Fibroblast of the aortic adventitia (primary cell): ENCODE results near the gene SERINC5. TPM values are rescaled to one million over a fixed set of nuclear protein-coding genes. Genes with fewer than 3 reads are reported as not detected.
A peak's percentile ranks its signal among the peaks of the same experiment; 100 is the strongest.

ENCODE experiments used
- DNase-seq: peaks from one replicate; pipeline ENCODE4 v3.0.0-alpha.2; 2010; ENCODE audit warnings: low read depth
- H3K4me3 ChIP-seq: 2 replicates; pipeline ENCODE4 v1.5.1; 2011; ENCODE audit warnings: low read depth, mild to moderate bottlenecking, control low read depth, low read length, moderate library complexity
- total RNA-seq: library from RNA; depleted of rRNA; stranded (reverse); fragments of >200 nt; gene quantifications from 2 replicates; pipeline ENCODE4 v1.2.3, GENCODE V29; 2012; ENCODE audit warnings: low replicate concordance
- TF ChIP-seq, protein P1 (sequence below): IDR thresholded peaks from 2 replicates; pipeline ENCODE4 v1.5.1; 2011; ENCODE audit warnings: mild to moderate bottlenecking, low read length, control low read depth, inconsistent platforms; ENCODE audit not compliant: insufficient read depth

Gene SERINC5
- total RNA-seq, 1 donor = 17.1 TPM

DNA sequence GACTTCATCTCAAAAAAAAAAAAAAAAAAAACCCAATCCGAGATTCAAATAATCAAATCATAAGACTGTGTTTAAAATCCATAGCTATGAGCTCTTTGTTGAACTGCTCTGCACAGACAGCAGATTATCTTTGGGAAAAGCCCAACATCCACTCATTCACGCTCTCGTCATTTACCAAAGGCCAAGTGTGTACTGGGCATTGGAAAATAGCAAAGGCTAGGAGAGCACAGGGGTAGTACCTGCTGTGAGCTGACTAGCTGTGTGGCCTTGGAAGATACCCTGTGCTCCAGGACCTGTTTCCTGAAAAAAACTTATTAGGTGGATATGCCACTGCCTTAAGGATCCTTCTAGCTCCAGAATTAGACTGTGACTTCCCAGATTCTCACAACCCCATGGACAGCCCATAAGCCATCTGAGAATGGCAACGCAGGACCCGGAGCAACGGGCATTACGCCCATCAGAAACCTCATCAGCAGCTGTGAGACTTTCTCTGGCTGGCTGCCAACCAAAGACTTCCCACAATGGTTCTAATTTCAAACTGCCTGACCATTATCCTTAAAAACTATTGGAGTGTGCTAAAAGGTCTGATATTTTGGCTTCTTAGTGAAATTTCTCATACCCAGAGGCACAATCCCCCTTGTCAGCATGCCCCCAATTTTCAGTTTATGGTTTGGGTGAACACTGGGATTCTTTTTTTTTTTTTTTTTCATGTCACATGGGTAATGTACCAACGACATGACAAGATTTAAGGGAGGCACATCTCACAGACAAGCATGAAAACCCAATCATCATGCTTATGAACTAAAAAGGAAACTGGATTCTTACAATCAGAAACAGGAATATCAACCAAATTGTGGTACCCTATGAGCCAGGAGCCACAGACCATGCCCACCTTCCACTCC is 16.8 kb downstream of the SERINC5 start:
- TF ChIP-seq, protein P1, sequence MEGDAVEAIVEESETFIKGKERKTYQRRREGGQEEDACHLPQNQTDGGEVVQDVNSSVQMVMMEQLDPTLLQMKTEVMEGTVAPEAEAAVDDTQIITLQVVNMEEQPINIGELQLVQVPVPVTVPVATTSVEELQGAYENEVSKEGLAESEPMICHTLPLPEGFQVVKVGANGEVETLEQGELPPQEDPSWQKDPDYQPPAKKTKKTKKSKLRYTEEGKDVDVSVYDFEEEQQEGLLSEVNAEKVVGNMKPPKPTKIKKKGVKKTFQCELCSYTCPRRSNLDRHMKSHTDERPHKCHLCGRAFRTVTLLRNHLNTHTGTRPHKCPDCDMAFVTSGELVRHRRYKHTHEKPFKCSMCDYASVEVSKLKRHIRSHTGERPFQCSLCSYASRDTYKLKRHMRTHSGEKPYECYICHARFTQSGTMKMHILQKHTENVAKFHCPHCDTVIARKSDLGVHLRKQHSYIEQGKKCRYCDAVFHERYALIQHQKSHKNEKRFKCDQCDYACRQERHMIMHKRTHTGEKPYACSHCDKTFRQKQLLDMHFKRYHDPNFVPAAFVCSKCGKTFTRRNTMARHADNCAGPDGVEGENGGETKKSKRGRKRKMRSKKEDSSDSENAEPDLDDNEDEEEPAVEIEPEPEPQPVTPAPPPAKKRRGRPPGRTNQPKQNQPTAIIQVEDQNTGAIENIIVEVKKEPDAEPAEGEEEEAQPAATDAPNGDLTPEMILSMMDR = no peak
- H3K4me3 ChIP-seq = no peak overlapping the region
- peak; percentile 75 for DNase-seq

DNA sequence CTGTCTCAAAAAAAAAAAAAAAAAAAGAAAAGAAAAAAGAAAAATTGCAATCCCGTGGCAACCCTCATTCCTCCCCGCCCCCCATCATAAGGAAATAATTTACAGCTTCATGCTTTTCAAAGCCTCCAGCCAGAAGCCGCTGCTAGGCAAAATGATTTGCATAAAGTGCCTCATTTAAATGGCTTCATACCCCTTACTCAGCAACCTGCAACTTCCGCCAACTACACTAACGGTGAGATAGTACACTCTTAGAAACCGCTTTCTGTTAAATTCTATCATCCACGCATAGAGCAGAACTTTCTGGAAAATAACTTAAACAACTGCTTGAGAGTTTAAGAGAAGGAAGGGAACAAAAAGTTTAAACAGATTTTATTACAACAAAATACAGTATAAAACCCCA is 17.8 kb downstream of the SERINC5 start:
- no peak for DNase-seq
- H3K4me3 ChIP-seq = no peak overlapping the region
- TF ChIP-seq, protein P1 = no peak

DNA sequence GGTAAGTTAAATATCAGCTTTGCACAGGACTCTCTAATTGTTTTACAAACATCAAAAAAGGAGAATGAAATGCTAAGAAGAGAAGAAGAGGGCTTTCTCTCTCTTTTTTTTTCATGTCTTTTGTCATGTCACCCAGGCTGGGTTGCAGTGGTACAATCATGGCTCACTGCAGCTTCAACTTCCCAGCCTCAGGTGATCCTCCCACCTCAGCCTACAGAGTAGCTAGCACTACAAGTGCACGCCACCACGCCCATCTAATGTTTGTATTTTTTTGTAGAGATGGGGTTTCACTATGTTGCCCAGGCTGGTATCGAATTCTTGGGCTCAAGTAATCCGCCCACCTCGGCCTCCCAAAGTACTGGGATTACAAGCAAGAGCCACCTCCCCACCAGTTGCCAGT is 18.6 kb downstream of the SERINC5 start:
- no peak overlapping the region for H3K4me3 ChIP-seq
- TF ChIP-seq, protein P1 = no peak
- DNase-seq = no peak

DNA sequence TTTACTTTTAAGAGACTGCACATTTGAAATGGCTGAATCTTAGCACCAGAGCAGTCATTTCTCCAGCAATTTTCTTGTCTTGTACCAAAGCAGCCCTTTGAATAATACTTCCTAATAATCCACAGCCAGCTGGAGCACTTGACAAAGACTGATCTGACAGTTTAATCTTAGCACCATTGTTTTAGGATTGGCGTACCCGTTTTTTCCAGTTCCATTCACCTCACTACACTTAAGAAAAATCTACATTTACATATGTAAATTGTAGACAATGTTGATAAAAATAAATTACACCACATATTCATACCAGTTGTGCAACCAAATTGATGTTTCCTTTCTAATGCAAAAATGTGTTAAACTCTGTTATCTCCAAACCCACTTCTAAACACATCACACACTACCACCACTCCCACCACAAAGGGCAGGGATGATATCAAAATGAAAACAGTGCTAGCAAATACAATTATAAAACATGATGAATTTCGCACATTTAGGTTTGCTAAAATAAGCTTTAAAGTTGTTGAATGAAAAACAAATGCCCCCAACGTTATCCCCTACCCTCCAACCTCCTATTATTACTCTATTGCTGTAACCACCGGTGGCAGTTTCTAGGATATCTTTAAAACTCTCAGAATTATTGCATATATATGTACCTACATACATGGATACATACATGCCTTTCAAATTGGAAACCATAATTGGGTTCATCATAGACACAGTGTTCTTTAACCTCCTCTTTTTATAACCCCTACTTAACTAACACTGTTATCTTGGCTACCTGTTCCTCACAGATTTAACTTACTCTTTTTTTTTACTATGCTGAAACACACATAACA is 21.5 kb downstream of the SERINC5 start:
- TF ChIP-seq, protein P1 = no peak
- DNase-seq = no peak
- no peak overlapping the region for H3K4me3 ChIP-seq

DNA sequence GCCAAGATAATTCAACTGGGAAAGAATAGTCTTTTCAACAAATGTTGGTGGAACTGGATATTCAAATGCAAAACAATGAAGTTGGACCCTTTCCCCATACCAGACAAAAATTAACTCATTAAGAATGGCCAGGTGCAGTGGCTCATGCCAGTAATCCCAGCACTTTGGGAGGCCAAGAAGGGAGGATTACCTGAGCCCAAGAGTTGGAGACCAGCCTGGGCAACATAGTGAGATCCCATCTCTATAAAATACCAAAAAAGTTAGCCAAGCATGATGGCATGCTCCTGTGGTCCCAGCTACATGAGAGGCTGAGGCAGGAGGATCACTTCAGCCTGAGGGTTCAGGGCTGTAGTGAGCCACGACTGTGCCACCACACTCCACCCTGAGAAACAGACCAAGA is 24.2 kb downstream of the SERINC5 start:
- TF ChIP-seq, protein P1 = no peak
- H3K4me3 ChIP-seq = no peak overlapping the region
- DNase-seq = no peak

DNA sequence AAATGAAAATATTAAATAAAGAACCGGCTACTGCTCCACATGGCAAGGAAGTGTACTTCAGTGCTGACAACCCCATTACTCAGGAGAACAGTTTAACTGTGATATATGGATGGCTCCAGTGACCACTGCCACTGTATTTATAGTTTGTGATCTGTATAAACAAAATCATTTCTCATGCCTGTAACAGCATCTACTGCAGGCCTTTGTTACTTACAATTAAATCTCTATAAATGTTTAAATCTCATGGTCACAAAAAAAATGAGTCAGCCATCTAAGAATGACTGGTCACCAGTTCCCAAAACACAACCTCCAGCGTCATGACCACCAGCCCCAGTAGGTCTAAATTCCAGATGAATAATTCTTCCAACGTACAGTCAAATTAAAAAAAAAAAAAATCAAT is 24.6 kb downstream of the SERINC5 start:
- TF ChIP-seq, protein P1 = no peak
- H3K4me3 ChIP-seq = no peak overlapping the region
- peak; percentile 53 for DNase-seq
